ENCODE measurements around the gene ATP10A. TPM values are rescaled to one million over a fixed set of nuclear protein-coding genes. Genes with fewer than 3 reads are reported as not detected.

ATP10A gene
- polyA plus RNA-seq, 1 of the 3 experiments (the other 2 are of a cell fraction) = not detected

- TF ChIP-seq MEF2A (IDR thresholded peaks at IDR 0.05; ENCODE audit: borderline replicate concordance, low read depth) (no peak), RCOR1 (IDR thresholded peaks at IDR 0.05; ENCODE audit: low read length) (no peak), EP300 (IDR thresholded peaks at IDR 0.05; ENCODE audit: borderline replicate concordance in 1 of 2, low read depth in 1 of 2, low read length in 1 of 2) (no peak), ZBTB33 (IDR thresholded peaks at IDR 0.05; ENCODE audit: borderline replicate concordance, low read depth) (no peak)
- TF ChIP-seq, protein P1, sequence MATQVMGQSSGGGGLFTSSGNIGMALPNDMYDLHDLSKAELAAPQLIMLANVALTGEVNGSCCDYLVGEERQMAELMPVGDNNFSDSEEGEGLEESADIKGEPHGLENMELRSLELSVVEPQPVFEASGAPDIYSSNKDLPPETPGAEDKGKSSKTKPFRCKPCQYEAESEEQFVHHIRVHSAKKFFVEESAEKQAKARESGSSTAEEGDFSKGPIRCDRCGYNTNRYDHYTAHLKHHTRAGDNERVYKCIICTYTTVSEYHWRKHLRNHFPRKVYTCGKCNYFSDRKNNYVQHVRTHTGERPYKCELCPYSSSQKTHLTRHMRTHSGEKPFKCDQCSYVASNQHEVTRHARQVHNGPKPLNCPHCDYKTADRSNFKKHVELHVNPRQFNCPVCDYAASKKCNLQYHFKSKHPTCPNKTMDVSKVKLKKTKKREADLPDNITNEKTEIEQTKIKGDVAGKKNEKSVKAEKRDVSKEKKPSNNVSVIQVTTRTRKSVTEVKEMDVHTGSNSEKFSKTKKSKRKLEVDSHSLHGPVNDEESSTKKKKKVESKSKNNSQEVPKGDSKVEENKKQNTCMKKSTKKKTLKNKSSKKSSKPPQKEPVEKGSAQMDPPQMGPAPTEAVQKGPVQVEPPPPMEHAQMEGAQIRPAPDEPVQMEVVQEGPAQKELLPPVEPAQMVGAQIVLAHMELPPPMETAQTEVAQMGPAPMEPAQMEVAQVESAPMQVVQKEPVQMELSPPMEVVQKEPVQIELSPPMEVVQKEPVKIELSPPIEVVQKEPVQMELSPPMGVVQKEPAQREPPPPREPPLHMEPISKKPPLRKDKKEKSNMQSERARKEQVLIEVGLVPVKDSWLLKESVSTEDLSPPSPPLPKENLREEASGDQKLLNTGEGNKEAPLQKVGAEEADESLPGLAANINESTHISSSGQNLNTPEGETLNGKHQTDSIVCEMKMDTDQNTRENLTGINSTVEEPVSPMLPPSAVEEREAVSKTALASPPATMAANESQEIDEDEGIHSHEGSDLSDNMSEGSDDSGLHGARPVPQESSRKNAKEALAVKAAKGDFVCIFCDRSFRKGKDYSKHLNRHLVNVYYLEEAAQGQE (IDR thresholded peaks at IDR 0.05; ENCODE audit: low read depth, low read length) = no peak
Measured at GRCh38 chr15:25862472-25863110, 536 bp downstream of the ATP10A start (continued).

GRCh38 chr15:25862071-25862471, 1.1 kb downstream of the ATP10A start:
- Histone ChIP-seq H3K4me2 (no peak overlapping the region), H3K79me2 (ENCODE audit: insufficient read depth) (no peaks in the 10 kb centered on the region), H3K9me2 (no peaks in the 10 kb centered on the region), H3K9ac (no peak overlapping the region), H3K27ac (ENCODE audit: low read depth in 2 of 2, low read length in 1 of 2) (no peak overlapping the region), H3F3A (replicated peaks; ENCODE audit: insufficient read depth) (no peaks in the 10 kb centered on the region), H3K9me3 (no peaks in the 10 kb centered on the region), H3K27me3 (ENCODE audit: insufficient read depth) (no peaks in the 10 kb centered on the region), H3K36me3 (replicated peaks in 1 of 2; ENCODE audit: control insufficient read depth in 1 of 2, insufficient read depth in 2 of 2, low read length in 1 of 2) (no peaks in the 10 kb centered on the region), H4K20me1 (ENCODE audit: insufficient read depth) (no peaks in the 10 kb centered on the region), H2AFZ (ENCODE audit: low read depth) (no peak overlapping the region), H3K4me1 (ENCODE audit: control insufficient read depth in 1 of 2, insufficient read depth in 2 of 2, low read depth in 1 of 2, low read length in 1 of 2) (no peaks in the 10 kb centered on the region; a peak in 1 of 4 replicates), H3K4me3 (ENCODE audit: low read depth in 2 of 2, low read length in 1 of 2) (no peak overlapping the region)
- TF ChIP-seq MAX (IDR thresholded peaks at IDR 0.05; ENCODE audit: low read depth) (no peak), GATA2 (CRISPR knock-in tag; IDR thresholded peaks at IDR 0.05) (no peak), MXI1 (IDR thresholded peaks at IDR 0.05; ENCODE audit: low read depth, low read length) (no peak), YY1 (IDR thresholded peaks at IDR 0.05; ENCODE audit: low read depth) (no peak), RCOR1 (IDR thresholded peaks at IDR 0.05; ENCODE audit: low read length) (no peak), RXRA (IDR thresholded peaks at IDR 0.05; ENCODE audit: borderline replicate concordance, low read depth) (no peak), NFIC (IDR thresholded peaks at IDR 0.05; ENCODE audit: borderline replicate concordance) (no peak), ELF1 (IDR thresholded peaks at IDR 0.05) (no peak), GABPA (IDR thresholded peaks at IDR 0.05; ENCODE audit: low read depth) (no peak), FOXM1 (IDR thresholded peaks at IDR 0.05; ENCODE audit: low read depth) (no peak), CHD2 (IDR thresholded peaks at IDR 0.05; ENCODE audit: low read length, partially characterized antibody) (no peak), RFX5 (IDR thresholded peaks at IDR 0.05; ENCODE audit: low read length) (no peak)
- TF ChIP-seq, protein P2, sequence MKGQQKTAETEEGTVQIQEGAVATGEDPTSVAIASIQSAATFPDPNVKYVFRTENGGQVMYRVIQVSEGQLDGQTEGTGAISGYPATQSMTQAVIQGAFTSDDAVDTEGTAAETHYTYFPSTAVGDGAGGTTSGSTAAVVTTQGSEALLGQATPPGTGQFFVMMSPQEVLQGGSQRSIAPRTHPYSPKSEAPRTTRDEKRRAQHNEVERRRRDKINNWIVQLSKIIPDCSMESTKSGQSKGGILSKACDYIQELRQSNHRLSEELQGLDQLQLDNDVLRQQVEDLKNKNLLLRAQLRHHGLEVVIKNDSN (IDR thresholded peaks at IDR 0.05; ENCODE audit: borderline replicate concordance, low read depth) = no peak
- TF ChIP-seq, protein P3, sequence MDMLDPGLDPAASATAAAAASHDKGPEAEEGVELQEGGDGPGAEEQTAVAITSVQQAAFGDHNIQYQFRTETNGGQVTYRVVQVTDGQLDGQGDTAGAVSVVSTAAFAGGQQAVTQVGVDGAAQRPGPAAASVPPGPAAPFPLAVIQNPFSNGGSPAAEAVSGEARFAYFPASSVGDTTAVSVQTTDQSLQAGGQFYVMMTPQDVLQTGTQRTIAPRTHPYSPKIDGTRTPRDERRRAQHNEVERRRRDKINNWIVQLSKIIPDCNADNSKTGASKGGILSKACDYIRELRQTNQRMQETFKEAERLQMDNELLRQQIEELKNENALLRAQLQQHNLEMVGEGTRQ (IDR thresholded peaks at IDR 0.05; ENCODE audit: borderline replicate concordance, low read depth, low read length) = no peak
- DNase-seq = no peak
- ChIA-PET POLR2A (no interaction called here), CTCF (interaction anchor here (0.7 kb wide), 1 partner anchor 9 kb away, joined by 3 read pairs; no protein-coding TSS in a partner anchor)
- 19% methylated on average over 5 of the region's 19 CpGs for WGBS (ENCODE audit: low lambda C conversion rate)
